Lung microvascular endothelial cell (primary cell): Measurements from ENCODE around the gene PLEKHH2. TPM values are rescaled to one million over a fixed set of nuclear protein-coding genes. Genes with fewer than 3 reads are reported as not detected.
A peak's percentile ranks its signal among the peaks of the same experiment; 100 is the strongest.
"Not testable (repeated sequence)": the region's sequence is repeated elsewhere in the genome, so short reads cannot be mapped to it uniquely, and the experiment has no call there.

Experiments
- DNase-seq, 2 donors: peaks; one replicate each; pipeline versions ENCODE4 v3.0.0 to v3.0.0-alpha.2; 2010; ENCODE audit warnings: low read depth in 2 of 2
- total RNA-seq: library from RNA; depleted of rRNA; stranded (reverse); fragments of >200 nt; gene quantifications from 2 replicates; pipeline ENCODE4 v1.2.1, GENCODE V29; 2014

Gene PLEKHH2
- under 0.01 TPM in 1 of 2 replicates, not detected in the other for total RNA-seq

- peak; percentile 78 to 81 for DNase-seq
Measured at GRCh38 chr2:43637030-43637803, at the start of gene PLEKHH2. Gene PLEKHH2 (plus strand): TSS chr2:43637260. CDS start chr2:43644674, 7,414 bp downstream.

DNA sequence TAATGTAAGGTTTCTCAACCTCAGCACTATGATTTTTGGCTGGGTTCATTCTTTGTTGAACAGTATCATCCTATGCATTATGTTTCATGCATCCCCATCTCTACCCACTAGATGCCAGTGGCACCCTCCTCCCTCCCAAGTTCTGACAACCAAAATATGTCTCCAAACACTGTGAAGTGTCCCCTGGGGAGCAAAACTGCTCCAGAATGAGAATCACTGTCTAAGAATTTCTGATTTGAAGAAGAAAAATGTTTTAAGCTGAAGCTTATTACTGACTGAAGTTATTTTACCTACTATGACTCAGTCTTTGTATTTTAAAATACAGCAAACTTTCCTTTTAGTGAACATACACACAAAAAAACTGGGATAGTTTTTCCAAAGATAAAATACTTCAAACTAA is 44.6 kb upstream of the PLEKHH2 start:
- no peak for DNase-seq

GRCh38 chr2:43593254-43593653 is 43.8 kb upstream of the PLEKHH2 start:
- no peak for DNase-seq

- DNase-seq: no peak
Measured at GRCh38 chr2:43594875-43595274, 42.2 kb upstream of the PLEKHH2 start.

DNA sequence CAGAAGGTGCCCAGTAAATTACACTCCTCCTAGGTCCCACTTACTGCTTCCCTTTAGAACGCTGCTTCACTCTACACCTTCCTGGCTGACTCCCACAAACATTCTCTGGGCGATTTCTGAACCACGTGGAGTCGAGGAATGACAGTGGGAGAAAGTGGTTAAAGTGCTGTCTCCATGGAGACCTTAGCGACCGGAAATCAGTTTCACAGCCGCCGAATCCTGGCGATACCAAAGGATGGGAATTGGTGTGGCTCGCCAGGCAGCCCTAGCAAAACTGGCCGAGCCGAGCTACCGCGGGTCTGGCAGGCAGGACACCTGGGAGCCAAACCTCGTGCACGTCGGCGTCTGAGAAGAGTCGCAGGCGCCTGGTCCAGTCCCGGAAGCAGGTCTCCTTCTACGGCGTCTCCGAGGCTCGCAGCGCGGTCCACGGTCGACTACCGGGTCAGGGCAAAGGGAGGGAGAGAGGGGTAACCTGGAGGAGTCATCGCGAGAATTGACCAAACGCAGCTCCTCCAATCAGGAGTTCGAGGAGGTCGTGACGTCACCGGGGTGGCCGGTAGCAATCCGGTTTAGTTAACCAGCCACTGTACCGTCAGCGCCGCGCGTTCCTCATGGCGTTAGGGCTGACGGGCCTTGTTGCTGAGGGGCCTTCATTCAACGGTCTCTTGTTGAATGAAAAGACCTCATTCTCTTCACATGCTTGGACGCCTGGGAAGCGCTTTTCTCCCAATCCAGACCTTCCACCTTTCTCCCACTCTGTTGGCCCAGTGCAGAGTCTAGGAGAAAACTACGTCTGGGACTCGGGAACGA is 41.3 kb upstream of the PLEKHH2 start, which contains the start of gene THADA:
Gene THADA, minus strand, starts transcription at position 436 of the 810 bp plus-strand sequence. CDS start 3,646 bp downstream, outside the sequence.
- DNase-seq: peak; percentile 99 to 100

DNA sequence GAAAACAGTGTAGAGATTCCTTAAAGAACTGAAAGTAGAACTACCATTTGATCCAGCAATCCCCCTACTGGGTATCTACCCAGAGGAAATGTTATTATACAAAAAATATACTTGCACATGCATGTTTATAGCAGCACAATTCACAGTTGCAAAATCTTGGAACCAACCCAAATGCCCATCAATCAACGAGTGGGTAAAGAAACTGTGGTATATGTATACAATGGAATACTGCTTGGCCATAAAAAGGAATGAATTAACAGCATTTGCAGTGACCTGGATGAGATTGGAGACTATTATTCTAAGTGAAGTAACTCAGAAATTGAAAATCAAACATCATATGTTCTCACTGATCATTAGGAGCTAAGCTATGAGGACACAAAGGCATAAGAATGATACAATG is 36.5 kb upstream of the PLEKHH2 start:
- DNase-seq: not testable (repeated sequence)

- no peak for DNase-seq
Measured at GRCh38 chr2:43604674-43605073, 32.4 kb upstream of the PLEKHH2 start.

- peak; percentile 52 to 58 for DNase-seq
Measured at GRCh38 chr2:43605079-43605655, 31.9 kb upstream of the PLEKHH2 start.

GRCh38 chr2:43605851-43606250 is 31.2 kb upstream of the PLEKHH2 start:
- DNase-seq: no peak

DNA sequence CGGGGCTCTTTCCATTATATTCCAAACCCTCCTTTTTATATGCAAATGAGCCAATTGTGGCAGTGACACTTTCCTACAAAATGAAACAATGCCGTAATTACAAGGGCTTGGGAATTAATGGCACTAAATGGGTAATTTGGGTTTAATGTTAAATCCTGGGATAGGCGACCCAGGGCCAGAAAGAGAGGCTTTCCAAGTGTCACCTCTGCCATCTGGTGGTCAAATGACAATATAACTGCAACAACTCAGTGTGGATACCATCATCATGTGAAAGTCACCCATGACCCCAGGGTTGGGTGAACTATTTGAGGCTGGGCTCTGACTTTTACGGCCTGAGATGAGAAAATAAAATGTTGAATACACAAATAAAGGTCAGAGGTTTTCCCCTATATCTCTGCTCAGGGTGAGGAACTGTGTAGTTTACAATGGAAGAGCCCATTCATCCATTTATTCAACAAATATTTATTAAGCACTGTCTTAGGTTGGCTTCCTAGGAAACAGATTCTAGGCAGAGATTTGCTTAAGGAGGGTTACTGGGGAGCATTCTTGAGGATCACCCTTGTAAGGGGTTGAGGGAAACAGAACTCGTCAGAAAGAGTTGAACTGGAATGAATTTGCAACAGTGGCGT is 27.7 kb upstream of the PLEKHH2 start:
- peak; percentile 55 to 71 for DNase-seq

DNA sequence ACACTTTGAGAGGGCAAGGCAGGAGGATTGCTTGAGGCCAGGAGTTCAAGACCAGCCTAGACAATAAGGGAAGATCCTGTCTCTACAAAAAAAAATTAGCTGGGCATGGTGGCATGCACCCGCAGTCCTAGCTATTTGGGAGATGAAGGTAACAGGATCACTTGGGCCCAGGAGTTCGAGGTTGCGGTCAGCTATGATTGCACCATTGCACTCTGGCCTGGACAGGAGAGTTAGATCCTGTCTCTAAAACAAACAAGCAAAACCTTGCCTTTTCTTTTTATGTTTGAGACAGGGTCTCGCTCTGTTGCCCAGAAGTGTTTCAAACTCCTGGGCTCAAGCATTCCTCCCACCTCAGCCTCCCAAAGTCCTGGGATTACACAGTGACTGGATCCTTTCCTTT is 26.7 kb upstream of the PLEKHH2 start:
- DNase-seq: no peak

DNA sequence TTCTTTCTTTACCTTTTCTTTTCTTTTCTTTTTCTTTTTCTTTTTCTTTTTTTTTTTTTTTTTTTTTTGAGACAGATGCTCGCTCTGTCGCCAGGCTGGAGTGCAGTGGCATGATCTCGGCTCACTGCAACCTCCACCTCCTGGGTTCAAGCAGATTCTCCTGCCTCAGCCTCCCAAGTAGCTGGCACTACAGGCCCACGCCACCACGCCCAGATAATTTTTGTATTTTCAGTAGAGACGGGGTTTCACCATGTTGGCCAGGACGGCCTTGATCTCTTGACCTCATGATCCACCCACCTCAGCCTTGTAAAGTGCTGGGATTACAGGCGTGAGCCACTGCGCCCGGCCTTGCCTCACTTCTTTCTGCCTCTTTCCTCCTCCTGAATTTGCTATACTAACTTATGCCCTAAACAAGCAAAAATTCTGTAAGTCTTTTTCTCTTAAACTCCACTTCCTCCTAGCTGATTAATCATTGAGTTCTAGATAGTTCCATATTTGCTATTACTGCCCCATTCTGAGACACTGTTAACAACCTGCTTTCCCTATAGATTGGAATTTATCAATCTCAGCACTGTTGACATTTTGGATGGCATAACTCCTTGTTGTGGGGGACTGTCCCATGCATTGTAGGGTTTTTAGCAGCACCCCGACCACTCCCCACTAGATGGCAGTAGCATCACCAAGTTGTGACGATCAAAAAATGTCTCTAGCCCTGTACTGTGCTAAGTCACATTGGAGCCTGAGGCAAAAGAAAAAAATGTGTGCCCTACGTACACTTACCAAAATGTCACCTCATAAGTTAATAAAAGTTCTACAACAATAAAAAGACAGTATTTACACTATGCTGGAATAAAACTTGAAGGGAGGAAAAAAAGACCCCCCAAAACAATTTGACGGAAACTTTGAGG is 24.8 kb upstream of the PLEKHH2 start:
- DNase-seq: peak; percentile 72

DNA sequence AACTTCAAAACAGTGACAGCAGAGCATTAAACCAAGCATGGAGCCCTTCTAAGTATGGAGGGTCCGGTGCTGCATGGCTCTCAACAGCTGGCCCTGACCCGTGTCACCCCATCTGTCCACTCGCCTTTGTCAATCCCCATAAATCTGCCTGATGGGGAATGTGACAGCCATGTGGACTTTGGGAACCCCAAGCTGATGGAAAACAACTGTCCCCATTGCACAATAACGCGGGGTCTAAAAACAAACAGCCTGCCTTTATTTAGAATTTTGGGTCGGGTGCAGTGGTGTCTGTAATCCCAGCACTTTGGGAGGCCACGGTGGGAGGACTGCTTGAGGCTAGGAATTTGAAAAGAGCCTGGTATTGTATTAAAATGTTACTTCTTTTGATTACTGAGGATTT is 24.1 kb upstream of the PLEKHH2 start:
- no peak for DNase-seq

- DNase-seq: no peak
Measured at GRCh38 chr2:43616967-43617680, 19.9 kb upstream of the PLEKHH2 start.

- DNase-seq: no peak
Measured at GRCh38 chr2:43619511-43619910, 17.5 kb upstream of the PLEKHH2 start.

GRCh38 chr2:43622931-43623451 is 14.1 kb upstream of the PLEKHH2 start:
- DNase-seq: no peak

GRCh38 chr2:43631618-43632317 is 5.3 kb upstream of the PLEKHH2 start:
- DNase-seq: no peak

DNA sequence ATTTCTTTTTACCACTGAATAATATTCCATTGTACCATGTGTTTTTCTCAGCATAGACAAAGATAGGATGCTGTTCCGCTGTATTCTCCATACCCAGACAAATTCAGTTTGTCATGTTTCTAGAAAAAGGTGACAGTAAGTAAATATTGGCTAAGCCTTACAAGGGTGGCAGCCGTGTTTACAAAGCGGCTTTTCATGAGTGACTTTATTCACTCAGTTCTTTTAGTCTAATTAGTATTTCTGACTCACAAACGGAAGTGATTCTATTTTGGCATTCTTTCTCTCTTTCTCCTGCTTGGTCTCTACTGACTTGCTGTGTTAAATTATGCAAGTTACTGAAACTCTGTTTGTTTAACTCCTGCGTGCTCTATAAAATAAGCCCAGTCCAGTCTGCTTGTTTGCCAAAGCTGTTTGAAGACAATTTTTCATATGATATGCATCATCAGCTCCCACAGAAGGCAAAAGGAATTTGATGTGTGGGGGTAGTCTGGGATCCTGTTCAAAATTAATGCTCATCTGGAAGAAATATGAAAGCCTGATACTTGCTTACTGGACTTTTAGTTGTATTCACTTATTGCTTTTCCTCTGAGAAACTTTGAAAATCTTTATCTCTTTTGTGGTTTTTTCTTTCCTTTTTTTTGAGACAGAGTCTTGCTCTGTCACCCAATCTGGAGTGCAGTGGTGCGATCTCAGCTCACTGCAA is 2.3 kb upstream of the PLEKHH2 start:
- peak in 1 of 2 donors; percentile 2 for DNase-seq
